GM12878 (cell line): ENCODE data around the gene ANP32D. TPM values are rescaled to one million over a fixed set of nuclear protein-coding genes. Genes with fewer than 3 reads are reported as not detected.
"Not testable (repeated sequence)": the region's sequence is repeated elsewhere in the genome, so short reads cannot be mapped to it uniquely, and the experiment has no call there.

Source experiments
- ATAC-seq: fragments of 200-7000 bp; cut with Tn5 transposase; 3 replicates; pipeline ENCODE4 v1.9.1; 2020; ENCODE audit warnings: mild to moderate bottlenecking, moderate library complexity
- BruUV-seq: library from RNA; stranded (reverse); fragments of 400-500 nt; replicated peaks from 2 replicates; lab custom pipeline; 2021; lab: Mats Ljungman, UMichigan
- CTCF ChIA-PET: fragments of 300-600 bp; sonication (Branson Sonifier 250); formaldehyde crosslinking; extraction: SDS; loops from one replicate; lab custom pipeline; 2021; ENCODE audit warnings: inconsistent platforms; lab: Yijun Ruan, JAX
- POLR2A ChIA-PET: fragments of 350-600 bp; formaldehyde crosslinking; extraction: SDS; loops from one replicate; lab custom pipeline; 2021; ENCODE audit warnings: inconsistent platforms; lab: Charles Lee
- RAD21 ChIA-PET: fragments of 300-600 bp; sonication (Branson Sonifier 250); formaldehyde crosslinking; loops from one replicate; lab custom pipeline; 2023; ENCODE audit warnings: antibody characterized with exemption; ENCODE audit not compliant: unreplicated experiment; lab: Charles Lee
- SMC1A ChIA-PET: fragments of 300-600 bp; sonication (Branson Sonifier 250); formaldehyde crosslinking; loops from one replicate; lab custom pipeline; 2023; ENCODE audit not compliant: unreplicated experiment, uncharacterized antibody; lab: Charles Lee
- DNase-seq: peaks from one replicate; pipeline ENCODE4 v3.0.0-alpha.2; 2011; ENCODE audit warnings: low read depth, low spot score
- FAIRE-seq: peaks from 3 replicates; lab custom pipeline; 2011; peaks lifted over from hg19 to GRCh38; lab: Jason Lieb, UNC
- H2AFZ ChIP-seq: 2 replicates; pipeline ENCODE4 v1.6.0; 2011; ENCODE audit warnings: low read depth, low read length, control low read depth; ENCODE audit not compliant: control insufficient read depth
- H3K27ac ChIP-seq: 2 replicates; pipeline ENCODE4 v1.5.1; 2011; ENCODE audit warnings: control low read depth; ENCODE audit not compliant: control insufficient read depth, insufficient read depth
- H3K27me3 ChIP-seq, 2 experiments: replicated peaks in 1 of 2; 2 replicates each; pipeline versions ENCODE4 v1.6.0 to v1.6.1; 2011; ENCODE audit warnings: low read length in 1 of 2; ENCODE audit not compliant: control insufficient read depth in 2 of 2, insufficient read depth in 2 of 2
- H3K36me3 ChIP-seq, 2 experiments: 2 replicates each; pipeline ENCODE4 v1.5.1; 2011; ENCODE audit warnings: low read length in 1 of 2; ENCODE audit not compliant: control insufficient read depth in 2 of 2, insufficient read depth in 2 of 2
- H3K4me1 ChIP-seq: 2 replicates; pipeline ENCODE4 v1.6.1; 2011; ENCODE audit warnings: mild to moderate bottlenecking, low read length, moderate library complexity, mixed read lengths; ENCODE audit not compliant: control insufficient read depth, insufficient read depth
- H3K4me2 ChIP-seq: 2 replicates; pipeline ENCODE4 v1.6.0; 2011; ENCODE audit warnings: control low read depth; ENCODE audit not compliant: control insufficient read depth, insufficient read depth
- H3K4me3 ChIP-seq: fragments of 200-600 bp; sonication (generic); 2 replicates; pipeline ENCODE4 v1.5.1; 2016
- H3K79me2 ChIP-seq: 2 replicates; pipeline ENCODE4 v1.6.0; 2011; ENCODE audit warnings: low read length; ENCODE audit not compliant: control insufficient read depth, insufficient read depth
- H3K9ac ChIP-seq: 2 replicates; pipeline ENCODE4 v1.8.0; 2011; ENCODE audit warnings: low read length, control low read depth, mixed read lengths; ENCODE audit not compliant: control insufficient read depth, insufficient read depth
- H3K9me3 ChIP-seq: replicated peaks from 3 replicates; pipeline ENCODE4 v1.5.1; 2011; ENCODE audit warnings: mild to moderate bottlenecking, low read length; ENCODE audit not compliant: control insufficient read depth, insufficient read depth
- H4K20me1 ChIP-seq: 2 replicates; pipeline ENCODE4 v1.6.0; 2011; ENCODE audit not compliant: control insufficient read depth, insufficient read depth
- RAD21 ChIP-seq: IDR thresholded peaks from 2 replicates; pipeline ENCODE4 v1.6.1; 2011; ENCODE audit warnings: mild to moderate bottlenecking, low read depth, low read length, moderate library complexity; ENCODE audit not compliant: insufficient read depth
- SMC3 ChIP-seq: IDR thresholded peaks from 2 replicates; pipeline ENCODE4 v1.6.1; 2011; ENCODE audit warnings: low read length, improper control_type of control experiment, borderline replicate concordance
- SREBF1 ChIP-seq: IDR thresholded peaks from 2 replicates; pipeline ENCODE4 v1.6.1; 2012; ENCODE audit warnings: mild to moderate bottlenecking, low read length
- WGBS: methylation state at CpG from one replicate; pipeline ENCODE4 v1.1.6; 2016; ENCODE audit warnings: low lambda C conversion rate; ENCODE audit not compliant: insufficient replicate concordance, insufficient coverage; ENCODE audit errors: missing lambda C conversion rate; 5-methylcytosine and 5-hydroxymethylcytosine counted together
- in situ Hi-C: fragments of 300-500 bp; cut with MboI; formaldehyde crosslinking; loops from 9 replicates; pipeline ENCODE4 v1.14.3; 2018; ENCODE audit warnings: mixed read lengths
- intact Hi-C: fragments of 100-400 bp; cut with micrococcal nuclease; formaldehyde crosslinking; loops from one replicate; pipeline ENCODE4 v1.14.2; 2022; ENCODE audit not compliant: unreplicated experiment
- polyA plus RNA-seq, 11 experiments: library from polyadenylated mRNA; depleted of rRNA in 4 of 11; unstranded in 6 of 11; stranded (reverse) in 5 of 11; fragments of >200 nt; fragmentation: Nextera tagmentation in 4 of 11; fragmentation: Illumina TruSeq in 1 of 11; extraction: Ambion mirVana in 4 of 11; extraction: Trizol in 1 of 11; gene quantifications; 1 replicate in 1 of 11; 2 replicates in 10 of 11; pipeline versions ENCODE4 v1.2.1 to v1.2.3, GENCODE V29; 2011 to 2016; ENCODE audit warnings: inconsistent platforms in 2 of 11, missing spikeins in 2 of 11, low read depth in 1 of 11
- total RNA-seq, 4 experiments: library from RNA; depleted of rRNA in 3 of 4; stranded (reverse); fragments of >200 nt in 3 of 4; fragmentation: Illumina TruSeq in 1 of 4; extraction: Trizol in 1 of 4; gene quantifications; 2 replicates each; pipeline versions ENCODE4 v1.2.1 to v1.2.3, GENCODE V29; 2013 to 2021
- TF ChIP-seq, protein P1 (sequence below), 3 experiments: IDR thresholded peaks in 2 of 3; conservative IDR thresholded peaks in 1 of 3; 2 replicates each; pipeline ENCODE4 v1.5.1; 2011; ENCODE audit warnings: low read depth in 3 of 3, low read length in 3 of 3, mild to moderate bottlenecking in 3 of 3, control low read depth in 2 of 3, moderate library complexity in 2 of 3, inconsistent platforms in 1 of 3, mixed read lengths in 1 of 3; ENCODE audit not compliant: control insufficient read depth in 2 of 3, insufficient read depth in 1 of 3; ENCODE audit errors: extremely low read depth in 1 of 3

Gene ANP32D
- total and polyA plus RNA-seq, 10 of the 15 experiments (the other 5 are each of a cell fraction or from before 2014, with no cell fraction given) = not detected

DNA sequence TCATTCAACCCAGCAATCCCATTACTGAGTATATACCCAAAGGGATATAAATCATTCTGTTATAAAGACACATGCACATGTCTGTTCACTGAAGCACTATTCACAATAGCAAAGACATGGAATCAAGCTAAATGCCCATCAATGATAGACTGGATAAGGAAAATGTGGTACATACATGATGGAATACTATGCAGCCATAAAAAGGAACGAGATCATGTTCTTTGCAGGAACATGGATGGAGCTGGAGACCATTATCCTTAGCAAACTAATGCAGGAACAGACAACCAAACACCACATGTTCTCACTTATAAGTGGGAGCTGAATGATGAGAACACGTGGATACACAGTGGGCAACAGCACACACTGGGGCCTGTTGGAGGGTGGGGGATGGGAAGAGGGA, 19.4 kb upstream of the ANP32D start:
- H3K27ac ChIP-seq, H3K79me2 ChIP-seq, in situ Hi-C loops, H3K4me1 ChIP-seq, POLR2A ChIA-PET, H3K36me3 ChIP-seq, H3K4me3 ChIP-seq, H3K27me3 ChIP-seq, H2AFZ ChIP-seq, H3K4me2 ChIP-seq, H4K20me1 ChIP-seq, FAIRE-seq, H3K9ac ChIP-seq, H3K9me3 ChIP-seq, RAD21 ChIA-PET, ATAC-seq, BruUV-seq, DNase-seq, CTCF ChIA-PET: not testable (repeated sequence)
- WGBS = 10% methylated on average over 2 of the region's 2 CpGs
- SMC1A ChIA-PET = interaction anchor here (1.1 kb wide), 1 partner anchor 37 kb away, joined by 3 read pairs; no protein-coding TSS in a partner anchor
- intact Hi-C loops = loop anchor here (10.0 kb wide), 1 partner anchor 162 kb away; no protein-coding TSS in a partner anchor

DNA sequence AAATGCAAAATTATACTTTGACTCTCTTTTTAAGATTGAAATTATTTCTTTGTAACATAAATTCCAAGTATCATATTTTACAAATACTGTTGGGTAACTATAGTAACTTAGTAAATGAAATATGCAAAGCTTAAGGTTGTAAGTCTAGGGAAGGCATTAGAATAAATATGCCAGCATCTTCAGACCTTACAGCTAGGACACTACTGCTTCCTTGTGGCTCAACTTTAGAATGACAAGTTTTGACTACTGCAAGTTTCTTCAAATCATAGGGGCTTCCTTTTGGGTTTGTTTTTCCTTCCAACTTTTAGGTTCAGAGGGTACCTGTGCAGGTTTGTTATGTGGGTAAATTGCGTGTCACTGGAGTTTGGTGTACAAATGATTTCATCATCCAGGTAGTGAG, 17.7 kb upstream of the ANP32D start:
- 21% methylated on average over 1 of the region's 1 CpG for WGBS
- H4K20me1 ChIP-seq = no peaks in the 10 kb centered on the region
- no peaks in the 10 kb centered on the region for H3K4me1 ChIP-seq
- BruUV-seq = no TSS peak
- H3K79me2 ChIP-seq = no peaks in the 10 kb centered on the region
- DNase-seq (no peak), FAIRE-seq (no peak), ATAC-seq (no peak)
- H3K27me3 ChIP-seq = no peaks in the 10 kb centered on the region
- RAD21 ChIA-PET = no interaction called here
- POLR2A ChIA-PET = no interaction called here
- H3K36me3 ChIP-seq = no peaks in the 10 kb centered on the region
- H3K4me2 ChIP-seq = no peak overlapping the region
- H2AFZ ChIP-seq = no peak overlapping the region
- no peak overlapping the region for H3K27ac ChIP-seq
- TF ChIP-seq RAD21 = peak; percentile 66
- peak; percentile 6; the same call in 1 of the 2 replicates for TF ChIP-seq SMC3
- TF ChIP-seq, protein P1, sequence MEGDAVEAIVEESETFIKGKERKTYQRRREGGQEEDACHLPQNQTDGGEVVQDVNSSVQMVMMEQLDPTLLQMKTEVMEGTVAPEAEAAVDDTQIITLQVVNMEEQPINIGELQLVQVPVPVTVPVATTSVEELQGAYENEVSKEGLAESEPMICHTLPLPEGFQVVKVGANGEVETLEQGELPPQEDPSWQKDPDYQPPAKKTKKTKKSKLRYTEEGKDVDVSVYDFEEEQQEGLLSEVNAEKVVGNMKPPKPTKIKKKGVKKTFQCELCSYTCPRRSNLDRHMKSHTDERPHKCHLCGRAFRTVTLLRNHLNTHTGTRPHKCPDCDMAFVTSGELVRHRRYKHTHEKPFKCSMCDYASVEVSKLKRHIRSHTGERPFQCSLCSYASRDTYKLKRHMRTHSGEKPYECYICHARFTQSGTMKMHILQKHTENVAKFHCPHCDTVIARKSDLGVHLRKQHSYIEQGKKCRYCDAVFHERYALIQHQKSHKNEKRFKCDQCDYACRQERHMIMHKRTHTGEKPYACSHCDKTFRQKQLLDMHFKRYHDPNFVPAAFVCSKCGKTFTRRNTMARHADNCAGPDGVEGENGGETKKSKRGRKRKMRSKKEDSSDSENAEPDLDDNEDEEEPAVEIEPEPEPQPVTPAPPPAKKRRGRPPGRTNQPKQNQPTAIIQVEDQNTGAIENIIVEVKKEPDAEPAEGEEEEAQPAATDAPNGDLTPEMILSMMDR (IDR thresholded peaks at IDR 0.05 in 2 of 3, conservative IDR thresholded peaks at IDR 0.05 in 1 of 3; ENCODE audit: control insufficient read depth in 2 of 3, extremely low read depth in 1 of 3, insufficient read depth in 1 of 3, low read depth in 3 of 3, low read length in 3 of 3) = peak in 2 of 3 experiments; percentile 13 to 25; a peak in 2 of 6 replicates
- TF ChIP-seq SREBF1 = no peak
- intact Hi-C loops = loop anchor here (5.0 to 10.0 kb wide), 2 partner anchors 73 to 160 kb away; partner anchors contain the start of gene OR8S1
- no peak overlapping the region for H3K9ac ChIP-seq
- CTCF ChIA-PET = no interaction called here
- SMC1A ChIA-PET = interaction anchor here (1.7 to 1.8 kb wide), 2 partner anchors 87 to 163 kb away, joined by 4 to 6 read pairs; no protein-coding TSS in a partner anchor
- in situ Hi-C loops = no loop called here
- H3K9me3 ChIP-seq = peaks cover 2% of the 10 kb centered on the region; the same call in 2 of the 3 replicates
- no peak overlapping the region for H3K4me3 ChIP-seq
